Parathyroid adenoma (tissue), 2 donors: ENCODE data around the gene ZDHHC5.
A peak's percentile ranks its signal among the peaks of the same experiment; 100 is the strongest.

ENCODE experiments used
- H2AFZ ChIP-seq: fragments of 300-600 bp; sonication (generic); one replicate; pipeline ENCODE4 v1.7.0; 2017; ENCODE audit warnings: antibody characterized with exemption, mild to moderate bottlenecking
- H3K27ac ChIP-seq: fragments of 300-600 bp; sonication (generic); one replicate; pipeline ENCODE4 v1.7.0; 2017
- H3K27me3 ChIP-seq: fragments of 300-600 bp; sonication (generic); one replicate; pipeline ENCODE4 v1.7.0; 2017; ENCODE audit warnings: low read length; ENCODE audit not compliant: control insufficient read depth, insufficient read depth
- H3K36me3 ChIP-seq: fragments of 300-600 bp; sonication (generic); one replicate; pipeline ENCODE4 v1.7.0; 2017; ENCODE audit warnings: low read length; ENCODE audit not compliant: control insufficient read depth, insufficient read depth
- H3K4me1 ChIP-seq: fragments of 300-600 bp; sonication (generic); one replicate; pipeline ENCODE4 v1.7.0; 2017; ENCODE audit warnings: control low read depth
- H3K4me2 ChIP-seq: fragments of 300-600 bp; sonication (generic); one replicate; pipeline ENCODE4 v1.7.0; 2017; ENCODE audit warnings: low read length
- H3K4me3 ChIP-seq: fragments of 300-600 bp; sonication (generic); one replicate; pipeline ENCODE4 v1.7.0; 2017; ENCODE audit warnings: low read depth, low read length
- H3K79me2 ChIP-seq: fragments of 300-600 bp; sonication (generic); one replicate; pipeline ENCODE4 v1.7.0; 2017; ENCODE audit warnings: control low read depth
- H3K9ac ChIP-seq: fragments of 300-600 bp; sonication (generic); one replicate; pipeline ENCODE4 v1.7.0; 2017; ENCODE audit warnings: mild to moderate bottlenecking
- H3K9me3 ChIP-seq: fragments of 300-600 bp; sonication (generic); one replicate; pipeline ENCODE4 v1.7.0; 2017; ENCODE audit warnings: low read length; ENCODE audit not compliant: control insufficient read depth
- TF ChIP-seq, protein P1 (sequence below): fragments of 300-600 bp; sonication (generic); IDR thresholded peaks from one replicate; pipeline ENCODE4 v1.7.0; 2017; ENCODE audit warnings: antibody characterized with exemption, mild to moderate bottlenecking
- donor health status: primary hyperparathyroidism.

Gene ZDHHC5

DNA sequence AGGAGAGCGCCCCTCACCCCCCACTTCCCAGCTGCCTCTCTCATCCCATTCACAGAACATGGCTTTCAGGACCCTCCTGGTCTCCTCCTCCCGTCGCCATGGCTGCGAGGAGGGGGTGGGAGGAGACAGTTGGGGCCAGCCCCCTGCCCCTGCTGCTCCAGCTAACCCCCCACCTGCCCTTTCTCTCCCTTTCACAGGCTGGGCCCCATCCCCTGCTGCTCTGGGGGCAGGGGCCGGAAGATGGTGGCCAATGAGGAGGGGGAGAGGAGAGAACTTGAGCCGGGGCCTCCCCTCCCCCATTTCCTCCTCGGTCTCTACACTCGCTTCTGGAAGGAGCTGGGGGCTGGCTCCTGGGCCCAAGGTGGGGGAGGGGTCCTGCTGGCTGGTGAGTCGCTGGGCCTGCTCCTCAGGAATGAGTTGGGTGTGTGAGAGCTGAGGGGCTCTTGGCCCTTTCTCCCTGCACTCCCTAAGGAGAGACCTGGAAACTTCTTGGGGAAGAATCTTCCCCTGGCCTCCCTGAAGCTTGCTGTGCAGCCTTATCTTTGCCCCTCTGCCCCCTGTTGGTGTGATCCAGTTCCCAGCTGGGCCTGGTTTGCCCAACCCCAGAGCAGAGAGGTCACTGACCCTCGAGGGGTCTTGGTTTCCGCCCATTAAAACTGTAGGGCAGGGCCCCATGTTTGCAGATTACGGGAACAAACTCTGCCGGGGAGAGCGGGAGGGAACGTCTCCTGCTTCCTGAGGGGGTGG lies 28.4 kb upstream of the ZDHHC5 start:
- no peaks in the 10 kb centered on the region for H3K79me2 ChIP-seq
- no peaks in the 10 kb centered on the region for H3K36me3 ChIP-seq
- peak overlapping the region; percentile 83 for H3K4me2 ChIP-seq
- no peaks in the 10 kb centered on the region for H3K27me3 ChIP-seq
- H3K9ac ChIP-seq: no peak overlapping the region
- no peaks in the 10 kb centered on the region for H3K9me3 ChIP-seq
- H2AFZ ChIP-seq: no peak overlapping the region
- no peaks in the 10 kb centered on the region for H3K4me1 ChIP-seq
- no peak overlapping the region for H3K4me3 ChIP-seq
- H3K27ac ChIP-seq: no peak overlapping the region
- TF ChIP-seq, protein P1, sequence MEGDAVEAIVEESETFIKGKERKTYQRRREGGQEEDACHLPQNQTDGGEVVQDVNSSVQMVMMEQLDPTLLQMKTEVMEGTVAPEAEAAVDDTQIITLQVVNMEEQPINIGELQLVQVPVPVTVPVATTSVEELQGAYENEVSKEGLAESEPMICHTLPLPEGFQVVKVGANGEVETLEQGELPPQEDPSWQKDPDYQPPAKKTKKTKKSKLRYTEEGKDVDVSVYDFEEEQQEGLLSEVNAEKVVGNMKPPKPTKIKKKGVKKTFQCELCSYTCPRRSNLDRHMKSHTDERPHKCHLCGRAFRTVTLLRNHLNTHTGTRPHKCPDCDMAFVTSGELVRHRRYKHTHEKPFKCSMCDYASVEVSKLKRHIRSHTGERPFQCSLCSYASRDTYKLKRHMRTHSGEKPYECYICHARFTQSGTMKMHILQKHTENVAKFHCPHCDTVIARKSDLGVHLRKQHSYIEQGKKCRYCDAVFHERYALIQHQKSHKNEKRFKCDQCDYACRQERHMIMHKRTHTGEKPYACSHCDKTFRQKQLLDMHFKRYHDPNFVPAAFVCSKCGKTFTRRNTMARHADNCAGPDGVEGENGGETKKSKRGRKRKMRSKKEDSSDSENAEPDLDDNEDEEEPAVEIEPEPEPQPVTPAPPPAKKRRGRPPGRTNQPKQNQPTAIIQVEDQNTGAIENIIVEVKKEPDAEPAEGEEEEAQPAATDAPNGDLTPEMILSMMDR: no peak

DNA sequence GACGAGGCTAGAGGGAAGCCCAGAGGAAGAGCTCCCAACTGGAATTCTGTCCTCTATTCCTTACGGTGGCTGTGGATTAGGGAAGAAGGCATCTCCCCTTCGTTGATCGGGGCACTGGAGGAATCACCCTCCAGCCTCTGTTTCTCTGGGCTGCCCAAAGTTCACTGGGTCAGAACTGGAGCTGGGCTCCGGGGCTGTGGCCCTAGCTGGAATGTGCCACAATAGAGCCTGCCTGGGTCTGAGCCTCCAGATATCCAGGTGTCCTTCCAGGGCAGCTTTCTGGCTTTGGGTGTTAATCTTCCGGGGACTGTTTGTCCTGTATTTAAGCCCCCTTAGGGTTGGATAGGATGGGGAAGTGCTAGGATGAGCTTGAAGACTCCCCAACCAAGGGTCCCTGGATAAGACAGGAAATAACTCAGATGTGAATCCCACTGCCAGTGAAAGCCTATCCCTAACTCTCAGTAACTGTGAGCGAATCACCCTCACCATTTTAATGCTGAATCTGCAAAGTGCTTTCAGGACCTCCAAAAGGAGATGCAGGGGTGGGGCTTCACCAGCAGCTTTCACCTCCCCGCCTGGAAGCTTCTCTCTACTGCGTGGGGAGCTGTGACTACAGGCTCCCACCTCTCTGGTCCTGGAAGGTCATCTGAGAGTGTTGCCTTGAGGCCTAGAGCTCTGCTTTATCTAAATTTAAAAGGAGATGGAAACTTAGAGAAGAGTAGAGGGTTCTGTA lies 27.7 kb upstream of the ZDHHC5 start:
- H3K4me3 ChIP-seq: no peak overlapping the region
- no peak overlapping the region for H2AFZ ChIP-seq
- no peaks in the 10 kb centered on the region for H3K79me2 ChIP-seq
- no peaks in the 10 kb centered on the region for H3K4me1 ChIP-seq
- no peak overlapping the region for H3K27ac ChIP-seq
- no peak overlapping the region for H3K9ac ChIP-seq
- H3K9me3 ChIP-seq: no peaks in the 10 kb centered on the region
- TF ChIP-seq, protein P1: no peak
- no peaks in the 10 kb centered on the region for H3K27me3 ChIP-seq
- no peaks in the 10 kb centered on the region for H3K36me3 ChIP-seq
- H3K4me2 ChIP-seq: no peak overlapping the region

DNA sequence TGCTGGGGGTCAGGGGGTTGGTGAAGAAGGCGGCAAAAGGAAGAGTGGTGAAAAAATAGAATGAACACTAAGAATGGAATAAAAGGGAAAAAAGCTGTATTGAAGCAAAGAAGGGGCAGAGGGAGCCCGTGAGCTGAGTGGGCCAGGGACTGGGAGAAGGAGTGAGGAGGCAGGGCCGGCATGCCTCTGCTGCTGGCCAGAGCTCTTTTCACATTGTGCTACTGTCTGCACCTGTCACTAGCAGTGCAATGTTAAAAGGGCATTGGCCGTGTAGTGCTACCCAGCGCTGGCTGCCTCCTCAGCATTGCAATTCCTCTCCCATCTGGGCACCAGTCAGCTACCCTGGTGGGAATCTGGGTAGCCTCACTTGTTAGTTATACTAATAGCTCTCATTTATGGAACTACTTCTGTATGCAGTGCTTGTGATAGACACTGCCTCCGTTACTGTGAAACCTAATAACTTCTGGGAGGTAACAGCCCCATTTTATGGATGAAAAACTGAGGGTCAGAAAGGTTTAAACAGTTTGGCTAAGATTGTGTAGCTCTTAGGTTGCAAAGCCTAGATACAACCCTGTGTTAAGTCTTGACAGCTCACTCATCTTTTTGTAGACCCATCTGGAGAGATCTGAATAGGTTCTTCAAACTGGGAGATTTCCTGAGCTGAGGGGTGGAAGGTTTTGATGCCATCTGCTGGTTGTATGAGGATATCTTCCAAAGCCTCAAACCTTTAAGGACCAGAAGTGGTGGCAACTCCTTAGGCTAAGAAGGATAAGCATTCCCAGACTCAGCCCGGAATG lies 26.7 kb upstream of the ZDHHC5 start:
- Histone ChIP-seq H3K4me1 (no peaks in the 10 kb centered on the region), H3K79me2 (no peaks in the 10 kb centered on the region), H3K4me2 (no peak overlapping the region), H3K9ac (no peak overlapping the region), H3K27ac (no peak overlapping the region), H3K9me3 (no peaks in the 10 kb centered on the region), H3K27me3 (no peaks in the 10 kb centered on the region), H2AFZ (no peak overlapping the region), H3K4me3 (no peak overlapping the region), H3K36me3 (no peaks in the 10 kb centered on the region)
- TF ChIP-seq, protein P1: peak; percentile 32

DNA sequence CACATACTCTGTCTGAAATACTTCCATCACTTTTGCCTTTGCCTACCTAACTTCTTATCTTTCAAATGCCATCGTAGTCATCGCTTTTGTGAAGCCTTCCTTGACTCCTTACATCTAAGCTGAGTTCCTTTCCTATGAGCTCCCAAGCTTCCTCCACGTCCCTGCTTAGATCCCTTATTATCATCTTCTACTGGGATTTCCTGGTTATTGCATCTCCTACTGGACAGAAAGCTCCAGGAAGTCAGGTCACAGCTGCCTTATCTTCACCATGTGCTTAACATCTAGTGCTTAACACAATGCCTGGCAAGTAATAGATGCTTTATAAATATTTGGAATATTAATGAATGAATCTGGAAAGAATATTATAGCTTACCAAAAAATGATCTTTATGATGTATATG lies 24.1 kb upstream of the ZDHHC5 start:
- H3K79me2 ChIP-seq: no peaks in the 10 kb centered on the region
- TF ChIP-seq, protein P1: no peak
- no peak overlapping the region for H3K27ac ChIP-seq
- no peak overlapping the region for H2AFZ ChIP-seq
- no peak overlapping the region for H3K4me3 ChIP-seq
- no peaks in the 10 kb centered on the region for H3K9me3 ChIP-seq
- H3K4me1 ChIP-seq: no peaks in the 10 kb centered on the region
- no peak overlapping the region for H3K9ac ChIP-seq
- H3K4me2 ChIP-seq: no peak overlapping the region
- H3K36me3 ChIP-seq: no peaks in the 10 kb centered on the region
- no peaks in the 10 kb centered on the region for H3K27me3 ChIP-seq
